HG02938 (cell line): ENCODE measurements around the gene CCL5.

Experiments used
- ATAC-seq: cut with Tn5 transposase; IDR thresholded peaks from one replicate; pipeline ENCODE4 v1.9.1; 2021; ENCODE audit warnings: mild to moderate bottlenecking, moderate library complexity; ENCODE audit not compliant: unreplicated experiment

Gene CCL5

GRCh38 chr17:35879773-35880654 is at the start of gene CCL5:
Gene CCL5, minus strand, starts transcription at chr17:35880360.
- ATAC-seq, result peak; percentile 79

GRCh38 chr17:35927714-35928113 is 47.6 kb upstream of the CCL5 start:
- no peak for ATAC-seq

DNA sequence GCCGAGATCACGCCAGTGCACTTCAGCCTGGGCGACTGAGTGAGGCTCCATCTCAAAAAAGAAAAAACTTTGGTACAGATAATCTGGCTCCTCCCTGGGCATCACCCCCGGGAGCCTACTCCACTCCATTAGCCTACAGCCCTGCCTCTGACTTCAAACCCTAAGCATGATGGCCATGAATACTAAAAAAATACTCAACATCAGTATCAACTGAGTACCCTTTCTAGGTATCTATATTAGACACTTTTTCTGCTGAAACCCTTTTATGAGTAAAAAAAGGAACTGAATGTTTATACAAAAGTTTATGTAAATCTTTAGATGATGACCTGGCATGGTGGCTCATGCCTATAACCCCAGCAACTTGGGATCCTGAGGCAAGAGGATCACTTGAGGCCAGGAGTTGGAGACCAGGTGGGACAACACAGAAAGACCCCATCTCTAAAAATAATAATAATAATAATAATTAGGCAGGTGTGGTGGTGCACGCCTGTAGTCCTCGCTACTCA is 43.5 kb upstream of the CCL5 start:
- ATAC-seq, result no peak

DNA sequence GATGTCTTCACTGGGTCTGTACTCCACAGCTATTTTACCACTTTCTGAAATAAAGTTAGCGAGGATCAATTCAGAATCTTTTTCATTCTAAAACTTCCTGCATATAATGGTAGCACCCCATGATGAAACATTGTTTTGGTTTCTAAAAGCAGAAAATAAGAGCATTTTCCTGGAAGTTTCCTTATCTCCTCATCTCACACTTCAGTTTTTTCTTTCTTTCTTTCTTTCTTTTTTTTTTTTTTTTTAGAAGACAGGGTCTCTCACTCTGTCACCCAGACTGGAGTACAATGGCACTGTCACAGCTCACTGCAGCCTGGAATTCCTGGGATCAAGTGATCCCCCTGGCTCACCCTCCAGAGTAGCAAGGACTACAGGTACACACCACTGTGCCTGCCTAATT is 40.1 kb upstream of the CCL5 start:
- no peak for ATAC-seq

GRCh38 chr17:35918665-35919064 is 38.5 kb upstream of the CCL5 start:
- no peak for ATAC-seq

GRCh38 chr17:35917519-35918213 is 37.5 kb upstream of the CCL5 start:
- no peak for ATAC-seq

- ATAC-seq, result no peak
Measured at GRCh38 chr17:35915153-35915964, 35.2 kb upstream of the CCL5 start.

DNA sequence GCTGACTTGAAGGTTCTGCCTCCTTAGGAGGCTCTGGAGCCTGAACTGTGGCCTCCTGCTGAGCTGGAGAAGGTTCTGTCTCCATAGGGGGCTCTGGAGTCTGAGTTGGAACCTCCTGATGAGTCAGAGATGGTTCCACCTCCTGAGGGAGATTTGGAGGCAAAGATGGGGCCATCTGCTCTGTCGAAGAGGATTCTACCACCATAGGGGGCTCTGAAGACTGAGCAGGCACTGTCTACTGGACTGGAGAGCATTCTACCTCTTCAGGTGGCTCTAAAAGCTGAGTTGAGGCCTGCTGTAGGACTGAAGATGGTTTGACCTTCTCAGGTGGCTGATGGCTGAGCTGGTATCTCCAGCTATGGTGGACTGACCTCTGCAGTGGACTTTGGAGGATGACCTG is 34.2 kb upstream of the CCL5 start:
- ATAC-seq, result no peak

- no peak for ATAC-seq
Measured at GRCh38 chr17:35913609-35914008, 33.4 kb upstream of the CCL5 start.

- ATAC-seq, result no peak
Measured at GRCh38 chr17:35912942-35913341, 32.8 kb upstream of the CCL5 start.

DNA sequence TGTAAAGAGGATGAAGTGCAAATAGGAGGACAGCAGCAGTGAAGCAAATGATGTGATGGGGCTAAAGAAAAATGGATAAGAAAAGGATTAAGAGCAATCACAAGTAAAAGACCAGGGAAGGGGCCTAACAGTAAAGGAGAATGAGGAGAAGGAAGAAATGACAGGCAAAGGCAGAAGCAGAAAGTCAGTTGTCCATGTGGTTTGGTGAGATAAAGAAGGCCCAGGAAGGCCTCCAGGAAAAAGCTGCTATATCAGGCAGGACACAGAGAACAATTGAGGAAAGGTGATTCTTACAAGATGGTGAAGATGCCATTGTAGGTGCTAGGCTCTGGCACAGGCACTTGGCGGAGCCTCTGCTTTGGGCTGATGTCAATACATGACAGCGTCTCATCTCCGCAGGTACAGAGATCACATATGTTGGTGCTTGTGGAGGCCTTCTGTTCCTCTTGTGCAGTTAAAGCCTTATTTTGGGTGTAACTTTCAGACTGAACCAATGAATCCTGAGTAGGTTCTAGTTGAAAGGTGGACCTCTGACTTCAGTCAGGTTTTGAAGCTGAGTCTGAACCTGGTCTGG is 32.3 kb upstream of the CCL5 start:
- no peak for ATAC-seq

DNA sequence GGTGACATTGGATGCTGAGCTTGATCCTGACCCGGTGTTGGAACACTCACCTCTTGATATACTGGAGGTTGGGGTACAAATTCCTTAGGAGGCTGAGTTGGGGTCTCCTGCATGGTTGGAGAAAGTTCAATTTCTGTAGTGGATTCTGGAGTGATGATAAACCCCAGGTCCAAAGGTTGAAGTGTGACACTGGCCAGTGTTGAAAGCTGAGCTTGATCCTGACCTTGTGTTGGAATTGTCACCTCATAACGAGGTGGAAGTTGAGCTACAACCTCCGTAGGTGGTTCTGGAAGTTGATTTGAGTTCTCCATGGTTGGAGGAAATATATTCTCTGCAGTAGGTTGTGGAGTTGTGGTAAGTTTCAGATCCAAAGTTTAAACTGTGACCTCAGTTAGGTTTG is 29.2 kb upstream of the CCL5 start:
- ATAC-seq, result no peak

- no peak for ATAC-seq
Measured at GRCh38 chr17:35907691-35908090, 27.5 kb upstream of the CCL5 start.

DNA sequence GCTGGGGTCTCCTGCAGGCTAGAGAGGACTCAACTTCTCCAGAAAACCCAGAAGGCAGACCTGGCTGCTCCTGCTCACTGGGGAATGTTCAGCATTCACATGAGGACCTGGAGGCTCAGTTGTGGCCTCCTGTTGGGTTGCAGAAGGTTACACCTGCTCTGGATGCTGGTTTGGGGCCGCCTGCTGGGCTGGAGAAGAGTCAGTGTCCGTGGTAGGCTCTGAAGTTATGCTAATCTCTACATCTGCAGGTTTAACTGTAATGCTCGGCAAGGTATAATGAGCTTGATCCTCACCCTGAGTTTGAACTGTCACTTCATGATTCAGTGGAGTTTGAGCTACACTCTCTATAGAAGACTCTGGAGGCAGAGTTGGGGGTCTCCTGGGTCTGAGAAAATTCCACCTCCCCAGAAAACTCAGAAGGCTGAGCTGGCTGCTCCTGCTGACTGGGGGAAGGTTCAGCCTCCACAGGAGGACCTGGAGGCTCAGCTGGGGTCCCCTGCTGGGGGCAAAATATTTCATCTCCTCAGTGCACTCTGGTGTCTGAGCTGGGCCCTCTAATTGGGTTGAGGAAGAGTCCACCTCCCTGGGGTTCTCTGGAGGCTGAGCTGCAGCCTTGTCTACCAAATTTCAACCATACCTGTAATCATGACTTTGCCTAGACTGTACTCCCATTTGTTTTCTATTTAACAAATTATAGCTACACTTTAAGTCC is 26.9 kb upstream of the CCL5 start:
- no peak for ATAC-seq

DNA sequence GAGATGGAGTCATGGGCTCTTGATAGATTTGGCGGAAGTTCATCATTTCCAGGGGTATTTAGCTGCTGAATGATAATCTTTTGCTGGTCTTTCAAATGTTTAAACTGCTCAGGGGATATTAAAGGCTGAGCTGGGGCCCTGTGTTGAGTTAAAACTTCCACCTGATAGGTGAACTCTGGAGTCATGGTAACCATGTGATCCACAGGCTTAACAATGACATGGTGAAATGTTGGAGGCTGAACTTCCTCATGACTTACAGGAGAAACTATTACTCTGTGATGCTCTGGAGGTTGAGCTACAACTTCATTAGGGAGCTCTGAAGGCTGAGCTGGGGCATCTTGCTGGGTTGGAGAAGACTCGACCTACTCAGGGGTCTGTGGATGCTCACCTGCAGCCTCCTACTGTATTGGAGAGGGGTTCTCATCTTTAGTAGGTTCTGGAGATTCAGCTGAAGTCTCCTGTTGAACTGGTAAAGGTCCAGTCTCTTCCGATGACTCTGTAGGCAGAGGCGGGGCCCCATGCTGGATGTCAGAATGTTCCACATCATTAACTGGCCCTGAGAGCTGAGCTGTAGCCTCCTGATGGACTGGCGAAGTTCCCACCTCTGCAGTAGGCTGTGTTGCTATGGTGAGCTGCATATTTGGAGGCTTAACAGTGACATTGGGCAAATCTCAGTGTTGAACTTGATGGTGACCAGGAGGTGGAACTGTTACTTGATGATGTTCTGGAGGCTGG is 26.2 kb upstream of the CCL5 start:
- ATAC-seq, result no peak

DNA sequence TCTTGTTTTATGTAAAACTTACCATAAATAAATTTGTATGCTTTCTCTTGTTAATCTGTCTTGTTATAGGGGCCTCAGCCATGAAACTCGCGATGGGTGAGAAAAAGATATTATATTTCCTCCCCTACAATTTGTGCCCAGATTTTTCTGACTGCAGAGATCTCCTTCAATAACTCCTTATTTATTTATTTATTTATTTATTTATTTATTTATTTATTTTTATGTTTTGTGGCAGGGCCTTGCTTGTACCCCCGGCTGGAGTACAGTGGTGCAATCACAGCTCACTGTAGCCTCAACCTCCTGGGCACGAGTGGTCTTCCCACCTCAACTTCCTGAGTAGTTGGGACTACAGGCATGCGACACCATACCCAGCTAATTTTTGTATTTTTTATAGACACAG is 23.3 kb upstream of the CCL5 start:
- no peak for ATAC-seq

DNA sequence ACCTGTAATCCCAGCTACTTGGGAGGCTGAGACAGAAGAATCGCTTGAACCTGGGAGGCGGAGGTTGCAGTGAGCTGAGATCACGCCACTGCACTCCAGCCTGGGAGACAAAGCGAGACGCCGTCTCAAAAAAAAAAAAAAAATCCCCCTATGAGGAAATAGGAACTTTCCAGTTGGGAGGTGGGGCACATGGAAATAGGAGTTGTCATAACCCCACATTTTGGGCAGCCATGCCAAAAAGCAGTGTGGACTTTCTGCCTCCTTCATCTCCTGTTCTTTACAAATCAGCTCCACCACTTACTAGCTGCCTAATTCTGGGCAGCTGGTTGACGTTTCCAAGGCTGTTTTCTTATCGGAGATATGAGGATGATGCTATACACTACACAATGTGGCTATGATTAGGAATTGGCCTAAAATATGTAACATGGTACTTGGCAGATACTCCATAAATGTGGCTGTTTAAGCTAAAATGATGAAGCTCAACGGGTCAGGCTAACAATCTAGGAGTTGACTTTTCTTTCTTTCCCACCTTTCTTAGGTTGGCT is 21.5 kb upstream of the CCL5 start:
- no peak for ATAC-seq

GRCh38 chr17:35900708-35901480 is 20.7 kb upstream of the CCL5 start:
- no peak for ATAC-seq

GRCh38 chr17:35900280-35900679 is 20.1 kb upstream of the CCL5 start:
- no peak for ATAC-seq
